Left hindlimb (tissue), 1 donor: Measurements from ENCODE around the gene PDGFRB.
A peak's percentile ranks its signal among the peaks of the same experiment; 100 is the strongest.

Source experiments
- DNase-seq: peaks from one replicate; pipeline ENCODE4 v3.0.0-alpha.2; 2018

Gene PDGFRB

GRCh38 chr5:150129454-150129812 lies 26.2 kb downstream of the PDGFRB start:
- DNase-seq, result no peak

DNA sequence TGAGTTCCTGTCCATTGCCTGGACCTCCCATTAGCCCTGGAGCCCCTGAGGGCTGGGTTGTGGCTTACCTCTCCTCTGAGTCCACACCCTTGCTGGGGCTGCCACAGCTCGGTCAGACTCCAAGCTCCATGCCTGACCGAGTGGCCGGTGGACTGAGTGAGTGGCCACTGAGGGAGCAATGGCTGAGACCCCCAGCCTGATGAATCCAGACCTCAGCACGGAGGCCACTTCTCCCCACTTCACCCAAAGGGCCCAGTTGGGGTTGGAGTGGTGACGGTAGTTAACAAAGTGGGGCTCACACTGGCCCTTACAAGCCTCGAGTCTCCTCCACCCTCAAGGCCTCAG lies 28.8 kb downstream of the PDGFRB start:
- DNase-seq, result no peak

DNA sequence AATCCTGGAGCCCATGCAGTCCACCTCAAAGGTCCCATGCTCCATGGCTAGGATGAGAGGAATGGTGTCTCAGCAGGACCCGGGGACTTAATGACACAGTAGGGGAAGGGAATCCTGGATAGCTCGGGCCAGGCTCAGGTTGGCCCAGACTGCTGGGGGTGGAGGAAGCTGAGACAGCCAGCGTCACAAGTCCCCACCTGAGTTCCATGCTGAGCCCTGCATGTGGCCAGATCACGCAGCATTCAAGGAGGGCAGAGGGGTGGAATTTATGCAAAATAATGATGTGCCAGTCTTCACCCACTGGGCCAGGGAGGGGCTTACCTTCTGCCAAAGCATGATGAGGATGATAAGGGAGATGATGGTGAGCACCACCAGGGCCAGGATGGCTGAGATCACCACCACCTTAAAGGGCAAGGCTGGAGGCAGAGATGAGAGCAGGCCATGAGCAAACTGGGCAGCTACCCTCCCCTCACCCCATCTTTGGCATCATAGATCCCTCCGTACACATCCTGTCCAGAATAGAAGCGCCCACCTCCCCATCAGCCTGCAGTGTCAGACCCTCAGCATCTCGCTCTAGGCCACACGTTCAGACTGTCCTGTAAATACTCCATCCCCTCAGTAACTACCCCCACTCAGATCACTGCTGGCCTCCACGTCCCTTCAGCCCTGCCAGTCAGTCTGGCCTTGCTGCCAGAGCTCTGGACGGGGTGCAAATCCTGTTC lies 29.3 kb downstream of the PDGFRB start:
- no peak for DNase-seq

- no peak for DNase-seq
Observed at GRCh38 chr5:150125334-150125733, 30.3 kb downstream of the PDGFRB start.

DNA sequence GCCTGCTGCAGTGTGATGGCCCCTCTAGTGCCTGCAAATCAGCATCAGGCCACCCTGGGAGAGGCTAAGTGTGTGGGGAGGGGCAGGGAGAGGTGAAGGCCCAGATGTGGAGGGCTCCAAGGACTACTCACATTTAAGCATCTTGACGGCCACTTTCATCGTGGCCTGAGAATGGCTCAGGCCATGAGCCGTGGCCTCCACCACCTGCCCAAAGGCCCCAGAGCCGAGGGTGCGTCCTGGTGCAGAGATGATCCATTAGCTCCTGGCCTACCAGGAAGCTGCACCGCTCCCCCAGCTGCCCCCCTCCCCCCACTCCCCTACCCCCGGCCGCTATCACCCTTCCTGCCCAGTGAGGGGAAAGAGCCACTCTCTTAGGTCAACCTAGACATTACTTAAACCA lies 31.0 kb downstream of the PDGFRB start:
- DNase-seq, result no peak

DNA sequence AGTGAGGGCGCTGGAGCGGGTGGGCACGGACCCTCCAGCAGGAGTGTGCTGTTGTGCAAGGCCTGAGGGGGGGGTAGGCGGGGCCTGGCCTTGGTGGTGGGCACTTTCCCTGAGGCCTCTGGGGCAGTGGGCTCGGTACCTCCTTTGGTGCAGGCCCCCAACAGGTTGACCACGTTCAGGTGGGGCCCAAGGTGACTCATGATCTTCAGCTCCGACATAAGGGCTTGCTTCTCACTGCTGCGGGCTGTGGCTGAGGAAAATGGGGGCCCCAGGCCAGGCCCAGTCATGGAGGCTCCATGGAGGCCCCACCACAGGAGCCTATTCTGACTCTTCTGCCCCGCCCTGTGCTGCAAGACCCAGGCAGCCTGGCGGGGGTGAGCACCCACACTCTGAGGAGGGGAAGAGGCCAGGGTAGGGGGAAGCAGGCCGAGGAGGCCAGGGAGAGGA lies 31.5 kb downstream of the PDGFRB start:
- no peak for DNase-seq

- no peak for DNase-seq
Observed at GRCh38 chr5:150123542-150123941, 32.1 kb downstream of the PDGFRB start.

DNA sequence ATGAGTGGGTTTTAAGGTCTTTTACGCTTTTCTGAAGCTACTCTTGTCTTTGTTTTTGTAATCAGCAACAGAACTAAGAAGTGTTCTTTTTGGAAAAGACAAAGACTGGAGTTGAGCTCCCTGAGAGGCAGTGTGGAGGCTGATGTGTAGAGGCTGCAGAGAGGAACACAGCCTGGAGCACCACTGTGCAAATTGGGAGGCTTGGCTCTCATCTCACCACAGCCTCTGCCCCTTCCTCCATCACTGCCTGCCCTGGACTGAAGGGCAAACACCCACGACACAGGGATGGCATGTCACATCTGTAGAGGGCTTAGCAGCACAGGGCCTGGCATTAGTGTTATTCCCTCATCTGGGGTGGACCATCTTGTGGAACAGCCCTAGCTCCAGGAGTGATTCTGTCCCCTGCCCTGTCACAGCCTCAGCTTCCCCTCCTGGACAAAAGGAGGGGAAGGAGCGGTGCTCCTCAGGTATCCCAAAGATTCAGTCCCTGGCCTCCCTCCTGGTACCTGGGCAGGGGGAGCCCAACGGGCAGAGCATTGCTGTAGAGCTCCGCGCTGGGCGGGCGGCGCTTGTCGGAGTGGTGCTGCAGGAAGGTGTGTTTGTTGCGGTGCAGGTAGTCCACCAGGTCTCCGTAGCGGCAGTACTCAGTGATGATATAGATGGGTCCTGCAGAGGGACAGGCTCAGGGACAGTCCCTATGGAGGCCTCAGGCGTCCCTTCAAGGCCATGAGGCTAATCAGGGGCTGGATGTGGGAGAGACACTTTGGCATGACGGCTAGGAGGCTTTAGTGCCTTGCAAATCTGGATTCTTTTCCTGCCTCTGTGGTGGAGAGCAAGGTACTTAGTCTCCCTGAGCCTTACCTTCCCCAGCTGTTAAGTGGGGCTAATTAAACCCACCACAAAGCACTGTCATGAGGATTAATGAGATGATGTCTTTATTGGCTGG lies 32.8 kb downstream of the PDGFRB start:
- peak; percentile 11 for DNase-seq

GRCh38 chr5:150122158-150122510 lies 33.5 kb downstream of the PDGFRB start:
- DNase-seq, result no peak

DNA sequence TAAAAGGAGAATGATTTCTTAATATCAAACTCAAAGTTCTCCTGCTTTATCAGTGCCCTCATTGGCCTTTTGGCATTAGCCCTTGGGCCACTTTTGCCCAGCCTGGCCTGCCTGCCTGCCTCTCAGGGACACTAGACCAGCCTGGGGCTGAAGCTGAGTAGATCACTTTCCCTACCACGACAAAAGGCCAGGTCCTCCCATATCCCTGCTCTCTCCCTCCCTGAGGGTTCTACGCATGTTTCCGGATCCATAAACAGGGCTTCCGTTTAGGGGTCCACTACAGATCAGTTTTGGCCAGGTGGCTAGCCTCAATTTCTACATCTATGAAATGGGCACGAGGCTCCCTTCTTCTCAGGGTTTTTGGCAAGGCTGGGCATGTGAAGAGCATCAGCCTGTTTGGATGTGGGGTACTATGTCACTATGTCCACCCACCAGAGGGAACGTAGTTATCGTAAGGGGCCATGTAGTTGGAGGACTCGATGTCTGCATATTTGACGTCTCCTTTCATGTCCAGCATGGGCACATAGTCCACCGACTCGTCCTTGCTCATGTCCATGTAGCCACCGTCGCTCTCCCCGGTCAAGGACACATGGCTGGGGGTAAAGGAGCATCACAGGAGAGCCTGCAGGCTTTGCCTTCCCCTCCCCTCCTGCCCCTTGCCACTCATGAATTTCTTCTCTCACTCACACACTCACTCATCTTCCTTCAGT lies 34.0 kb downstream of the PDGFRB start:
- no peak for DNase-seq

DNA sequence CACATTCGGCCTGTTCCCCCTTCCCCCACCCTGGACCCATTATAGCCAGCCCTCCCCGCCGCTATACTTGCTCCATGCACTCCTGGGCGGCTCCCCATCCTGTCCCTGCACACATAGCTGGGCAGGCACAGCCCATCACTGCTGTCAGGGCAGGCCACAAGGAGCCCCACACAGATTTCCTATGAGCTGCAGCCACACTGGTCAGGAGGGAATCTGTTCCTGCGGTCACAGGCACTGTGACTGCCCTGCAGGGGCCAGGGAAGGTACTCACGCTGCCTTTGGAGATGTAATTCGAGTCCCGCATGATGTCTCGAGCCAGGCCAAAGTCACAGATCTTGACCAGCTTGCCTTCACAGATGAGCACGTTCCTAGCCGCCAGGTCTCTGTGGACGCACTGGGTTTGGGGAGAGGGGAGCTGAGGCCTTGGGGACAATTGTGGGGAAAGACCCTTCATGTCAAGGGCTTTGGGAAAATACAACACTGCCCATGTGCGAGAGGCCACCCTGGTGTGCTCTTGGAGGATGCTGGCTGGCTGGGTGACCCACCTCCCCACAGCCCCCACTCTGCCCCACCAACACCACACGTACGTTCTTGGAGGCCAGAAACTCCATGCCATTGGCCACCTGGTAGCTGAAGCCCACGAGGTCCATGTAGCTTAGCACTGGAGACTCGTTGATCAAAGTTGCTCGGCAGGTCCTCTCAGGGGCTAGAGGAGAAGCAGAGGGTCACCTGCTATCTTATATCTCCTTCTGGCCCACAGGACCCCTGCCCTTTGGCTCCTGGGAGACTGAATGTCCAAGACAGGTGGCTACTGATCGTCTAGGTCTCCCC lies 34.8 kb downstream of the PDGFRB start:
- no peak for DNase-seq

DNA sequence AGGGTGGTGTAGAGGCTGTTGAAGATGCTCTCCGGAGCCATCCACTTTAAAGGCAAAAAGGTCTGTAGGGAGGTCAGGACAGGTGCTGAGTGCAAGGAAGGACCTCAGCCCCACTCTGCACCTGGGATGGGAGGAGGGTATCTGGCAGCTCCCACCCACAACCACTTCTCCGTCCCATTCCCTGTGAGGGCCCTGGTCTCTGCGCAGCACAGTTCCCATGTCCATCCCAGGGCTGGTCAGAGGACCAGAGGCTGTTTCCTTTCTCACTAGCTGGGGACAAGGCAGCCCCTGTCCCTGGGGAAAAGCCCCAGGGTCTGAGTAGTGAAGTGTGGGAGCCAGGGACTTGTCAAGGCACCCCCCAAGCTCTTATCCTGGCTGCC lies 35.6 kb downstream of the PDGFRB start:
- DNase-seq, result no peak

DNA sequence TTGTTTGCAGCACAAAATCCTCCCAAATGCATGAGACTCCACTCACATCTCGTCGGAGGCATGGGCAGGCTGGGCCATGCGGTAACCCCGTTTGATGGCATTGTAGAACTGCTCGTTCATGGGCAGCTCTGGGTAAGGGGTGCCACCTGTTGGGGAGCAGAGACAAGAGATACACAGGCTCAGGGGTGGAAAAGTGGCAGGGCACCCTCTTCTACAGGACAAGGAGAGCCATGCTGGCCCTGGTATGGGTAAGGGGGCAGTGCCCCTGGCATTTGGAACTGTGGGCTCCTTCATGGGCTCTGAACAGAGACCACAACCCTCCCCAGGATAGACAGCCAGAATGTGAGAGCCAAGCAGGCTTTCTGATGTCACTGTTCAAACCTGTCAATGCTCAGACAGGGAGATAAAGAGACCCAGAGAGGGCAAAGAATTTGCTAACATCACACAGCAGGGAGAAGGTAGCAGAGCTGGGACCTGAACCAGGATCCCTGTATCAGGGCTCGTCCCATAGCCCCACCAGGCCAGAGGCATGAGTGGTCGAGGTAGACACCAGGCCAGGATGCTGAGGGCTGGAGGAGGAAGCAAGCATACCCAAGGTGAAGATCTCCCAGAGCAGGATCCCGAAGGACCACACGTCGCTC lies 36.1 kb downstream of the PDGFRB start:
- no peak for DNase-seq

DNA sequence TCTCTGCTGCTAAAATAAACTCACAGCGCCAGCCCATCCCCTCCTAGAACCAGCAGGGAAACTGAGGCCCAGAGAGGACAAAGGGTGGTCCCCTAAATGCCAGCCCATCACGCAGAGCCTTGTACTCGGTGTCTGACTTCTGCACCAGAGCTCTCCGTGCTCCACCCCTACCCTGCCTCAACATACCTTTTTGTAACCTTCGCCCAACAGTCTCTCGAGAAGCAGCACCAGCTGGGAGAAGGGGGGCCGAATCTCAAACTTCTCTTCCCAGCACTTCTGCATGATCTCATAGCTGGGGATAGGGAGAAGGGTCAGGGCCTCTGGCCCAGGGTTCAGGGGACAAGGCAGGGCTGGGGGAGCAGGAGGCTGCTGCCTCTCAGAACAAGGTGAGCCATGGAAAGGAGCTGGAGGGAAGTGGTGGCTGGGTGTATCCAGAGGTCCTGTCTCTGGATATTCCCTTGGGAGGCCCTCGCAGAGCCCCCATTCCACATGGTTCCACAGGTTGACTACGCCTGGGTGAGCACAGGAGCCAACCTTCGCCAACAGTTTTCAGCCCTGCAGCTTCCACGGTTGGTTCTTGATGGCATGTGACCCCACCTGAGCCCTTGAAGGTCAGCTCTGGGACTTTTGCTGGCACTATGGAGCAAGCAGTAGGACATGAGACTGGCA lies 37.0 kb downstream of the PDGFRB start:
- DNase-seq, result no peak

- no peak for DNase-seq
Observed at GRCh38 chr5:150117945-150118560, 37.6 kb downstream of the PDGFRB start.

GRCh38 chr5:150116667-150117400 lies 38.8 kb downstream of the PDGFRB start:
- DNase-seq, result no peak

GRCh38 chr5:150114773-150115408 lies 40.8 kb downstream of the PDGFRB start:
- no peak for DNase-seq

DNA sequence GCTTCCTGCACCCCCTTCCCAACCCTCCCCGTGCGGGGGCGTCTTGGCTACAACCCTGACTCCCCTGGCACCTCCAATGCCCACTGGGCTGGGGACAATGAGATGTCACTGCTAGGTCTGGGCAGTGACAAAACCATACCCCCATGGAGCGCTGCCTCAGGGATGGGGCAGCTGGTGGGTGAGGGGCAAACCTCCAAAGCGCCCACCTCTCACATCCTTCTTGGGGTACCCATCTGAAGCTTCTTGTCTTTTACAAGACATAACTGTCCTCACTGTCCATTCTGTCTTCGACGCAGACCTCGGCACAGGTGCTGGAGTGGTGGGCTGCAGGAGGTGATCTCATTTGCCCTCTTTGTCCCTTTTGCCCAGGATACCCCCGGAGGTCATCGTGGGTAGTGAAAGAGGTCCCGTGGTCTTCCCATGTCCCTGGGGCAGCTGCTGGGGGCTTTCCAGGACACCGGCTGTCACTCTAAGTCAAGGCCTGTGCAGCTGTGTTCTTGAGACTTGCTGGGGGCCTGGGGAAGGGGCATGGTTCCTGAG lies 41.5 kb downstream of the PDGFRB start:
- no peak for DNase-seq

DNA sequence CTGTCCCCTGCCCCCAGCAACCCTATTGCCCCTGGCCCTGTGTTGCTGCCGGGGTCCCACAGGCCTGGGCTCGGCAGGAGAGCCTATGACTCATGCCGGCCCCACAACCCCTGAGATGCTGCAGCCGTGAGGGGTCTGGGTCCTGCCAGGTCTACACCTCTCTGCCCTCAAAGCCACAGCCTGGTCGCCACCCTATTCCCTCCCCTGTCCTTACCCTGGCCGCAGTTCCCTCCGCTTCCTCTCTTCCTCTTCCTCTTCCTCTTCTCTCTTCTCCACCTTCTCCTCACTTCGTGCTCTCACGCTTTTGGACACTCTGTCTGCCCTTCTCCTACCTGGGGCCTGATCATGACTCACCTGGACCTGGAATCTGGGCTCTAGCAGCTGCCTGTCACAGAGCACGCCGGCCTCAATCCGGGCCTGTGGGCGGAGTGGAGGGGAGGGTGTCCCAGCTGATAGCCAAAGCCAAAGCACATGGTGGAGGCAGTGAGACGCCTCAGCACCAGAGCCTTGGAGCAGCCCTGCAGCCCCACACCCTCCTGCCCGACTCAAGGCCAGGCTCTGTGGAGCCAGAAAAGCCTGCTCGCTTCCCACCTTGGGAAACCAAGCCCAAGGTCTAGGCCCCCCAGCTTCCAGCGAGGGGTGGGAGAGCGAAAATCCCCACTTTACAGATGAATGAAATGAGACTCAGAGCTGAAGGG lies 42.4 kb downstream of the PDGFRB start:
- DNase-seq, result no peak
